HAP-1 (cell line): ENCODE measurements around the gene RAD9A.

Source experiments
- DNase-seq, 2 experiments: peaks; one replicate each; pipeline ENCODE4 v3.0.0-alpha.2; 2016 to 2020; ENCODE audit warnings: low spot score in 2 of 2
- H3K27me3 ChIP-seq: fragments of 250-450 bp; sonication (Bioruptor Pico); 2 replicates; pipeline ENCODE4 v1.5.1; 2020; ENCODE audit warnings: low read depth, mild to moderate bottlenecking, moderate library complexity
- H3K36me3 ChIP-seq: fragments of 250-450 bp; sonication (Bioruptor Pico); replicated peaks from 2 replicates; pipeline ENCODE4 v1.5.1; 2020; ENCODE audit warnings: mild to moderate bottlenecking
- H3K4me1 ChIP-seq: fragments of 250-450 bp; sonication (Bioruptor Pico); 2 replicates; pipeline ENCODE4 v1.5.1; 2020; ENCODE audit warnings: mild to moderate bottlenecking
- H3K4me3 ChIP-seq: fragments of 250-450 bp; sonication (Bioruptor Pico); 2 replicates; pipeline ENCODE4 v1.5.1; 2020; ENCODE audit warnings: mild to moderate bottlenecking, moderate library complexity
- H3K9me3 ChIP-seq: fragments of 250-450 bp; sonication (Bioruptor Pico); 2 replicates; pipeline ENCODE4 v1.5.1; 2020; ENCODE audit warnings: mild to moderate bottlenecking, moderate library complexity
- in situ Hi-C: fragments of 300-500 bp; cut with MboI; formaldehyde crosslinking; loops from 3 replicates; pipeline ENCODE4 v1.14.3; 2020; ENCODE audit warnings: low sequenced_read_pairs, inconsistent platforms, mixed read lengths

The RAD9A gene

DNA sequence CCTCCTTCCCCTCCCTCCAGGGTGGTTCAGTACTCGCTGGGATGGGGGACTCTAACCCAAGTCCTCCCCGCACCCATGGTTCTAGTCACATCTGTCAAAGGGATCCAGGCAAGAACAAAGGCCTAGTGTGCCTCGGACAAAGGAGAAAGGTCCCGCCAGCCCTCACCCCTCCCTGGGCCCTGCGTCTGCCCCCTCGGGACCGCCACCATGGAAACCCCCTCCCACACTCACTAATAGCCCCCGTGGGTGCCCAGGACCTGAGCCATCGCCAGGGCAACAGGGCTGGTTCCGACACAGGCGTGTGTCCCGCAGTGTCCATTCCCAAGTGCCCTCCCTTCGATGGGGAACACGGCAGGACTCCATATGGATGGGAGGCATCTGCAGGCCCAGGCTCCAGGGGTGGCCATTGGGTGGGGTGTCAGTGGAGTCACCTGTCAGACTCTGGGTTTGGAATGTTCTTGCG, 18.6 kb downstream of the RAD9A start:
- Histone ChIP-seq H3K4me3 (no peak overlapping the region), H3K27me3 (peaks cover 8% of the 10 kb centered on the region; the same call in 1 of the 2 replicates)

GRCh38 chr11:67410984-67411784, 19.4 kb downstream of the RAD9A start:
- H3K4me3 ChIP-seq = no peak overlapping the region
- H3K27me3 ChIP-seq = peaks cover 8% of the 10 kb centered on the region; the same call in 1 of the 2 replicates
- no peak for DNase-seq
- in situ Hi-C loops = no loop called here
- H3K9me3 ChIP-seq = no peaks in the 10 kb centered on the region
- H3K36me3 ChIP-seq = no peaks in the 10 kb centered on the region
- no peaks in the 10 kb centered on the region; the same call in 1 of the 2 replicates for H3K4me1 ChIP-seq

More for the DNA sequence above, 18.6 kb downstream of the RAD9A start:
- no peak for DNase-seq
- Histone ChIP-seq H3K4me1 (no peaks in the 10 kb centered on the region; the same call in 1 of the 2 replicates), H3K9me3 (no peaks in the 10 kb centered on the region), H3K36me3 (no peaks in the 10 kb centered on the region)
- in situ Hi-C loops = no loop called here

DNA sequence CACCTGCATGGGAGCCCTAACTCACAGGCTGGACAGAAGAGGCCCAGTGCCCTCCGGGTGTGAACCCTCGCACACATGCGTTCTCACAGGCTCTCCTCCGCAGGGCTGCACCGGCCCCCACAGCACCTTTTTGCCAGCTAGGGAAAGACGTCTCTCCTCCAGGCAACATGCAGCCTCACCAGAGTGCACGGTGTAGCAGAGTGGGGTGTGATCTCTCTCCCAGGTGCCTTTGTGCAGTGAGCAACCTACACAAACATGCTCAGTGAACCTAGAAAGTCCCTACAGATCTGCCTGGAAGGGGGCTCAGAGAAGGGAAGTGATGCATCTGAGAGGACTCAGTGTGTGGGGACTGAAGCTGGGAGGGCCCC, 20.0 kb downstream of the RAD9A start:
- Histone ChIP-seq H3K27me3 (peaks cover 8% of the 10 kb centered on the region; the same call in 1 of the 2 replicates), H3K36me3 (no peaks in the 10 kb centered on the region), H3K4me1 (no peaks in the 10 kb centered on the region; the same call in 1 of the 2 replicates), H3K4me3 (no peak overlapping the region), H3K9me3 (no peaks in the 10 kb centered on the region)
- in situ Hi-C loops = no loop called here
- DNase-seq = no peak

GRCh38 chr11:67412495-67413179, 20.9 kb downstream of the RAD9A start:
- DNase-seq = no peak
- Histone ChIP-seq H3K9me3 (no peaks in the 10 kb centered on the region), H3K36me3 (no peaks in the 10 kb centered on the region), H3K4me1 (no peaks in the 10 kb centered on the region; the same call in 1 of the 2 replicates), H3K4me3 (no peak overlapping the region), H3K27me3 (peaks cover 8% of the 10 kb centered on the region; the same call in 1 of the 2 replicates)
- in situ Hi-C loops = no loop called here

GRCh38 chr11:67413266-67413849, 21.6 kb downstream of the RAD9A start:
- Histone ChIP-seq H3K4me1 (no peaks in the 10 kb centered on the region; the same call in 1 of the 2 replicates), H3K36me3 (no peaks in the 10 kb centered on the region), H3K4me3 (no peak overlapping the region), H3K9me3 (no peaks in the 10 kb centered on the region), H3K27me3 (peaks cover 8% of the 10 kb centered on the region; the same call in 1 of the 2 replicates)
- no peak for DNase-seq
- in situ Hi-C loops = no loop called here

DNA sequence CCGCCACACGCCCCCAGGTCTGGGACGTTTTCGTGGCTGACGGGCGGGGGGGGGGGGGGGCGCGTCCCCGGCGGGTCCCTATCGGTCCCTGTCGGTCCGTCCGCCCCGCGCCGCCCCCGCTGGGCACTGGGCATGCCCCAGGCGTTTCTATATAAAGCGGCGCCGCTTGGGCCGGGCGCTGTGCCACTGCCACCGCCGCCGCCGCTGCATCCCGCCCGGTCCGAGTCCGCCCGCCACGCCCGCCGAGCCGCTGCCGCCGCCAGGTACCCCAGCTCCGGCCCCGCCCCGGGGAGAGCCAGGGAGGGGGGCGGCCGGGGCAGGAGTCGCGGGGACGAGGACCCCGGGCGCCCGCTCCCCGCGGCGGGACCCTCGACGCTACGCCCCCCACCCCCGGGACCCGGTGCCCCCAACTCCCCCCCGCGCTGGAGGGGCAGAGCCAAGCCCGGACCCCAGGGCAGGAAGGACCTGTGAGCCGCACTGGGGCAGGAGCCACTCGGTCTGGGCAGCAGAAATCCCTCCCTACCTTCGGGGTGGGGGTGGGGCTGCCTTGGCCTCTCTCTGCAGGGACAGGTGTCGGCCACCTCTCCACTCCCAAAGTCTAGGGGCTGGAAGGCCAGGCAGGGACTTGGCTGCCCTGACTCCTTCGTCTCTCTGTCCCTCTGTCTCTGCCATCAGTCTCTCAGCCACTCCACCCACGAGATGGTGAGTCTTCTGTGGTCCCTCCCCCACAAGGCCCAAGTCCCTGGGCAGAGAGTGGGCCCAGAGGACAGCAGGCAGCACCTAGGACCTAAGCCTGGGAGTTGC, 23.9 kb downstream of the RAD9A start, which contains the start of gene CARNS1:
CARNS1 (plus strand) TSS at position 178 of the 804 bp plus-strand sequence; CDS start at position 700, 522 bp downstream.
- in situ Hi-C loops = no loop called here
- H3K4me1 ChIP-seq = peaks cover 4% of the 10 kb centered on the region
- H3K4me3 ChIP-seq = no peak within 1 kb of the TSS

GRCh38 chr11:67416416-67417335, 24.9 kb downstream of the RAD9A start:
- Histone ChIP-seq H3K4me3 (no peak overlapping the region), H3K27me3 (no peaks in the 10 kb centered on the region), H3K36me3 (no peaks in the 10 kb centered on the region), H3K9me3 (no peaks in the 10 kb centered on the region), H3K4me1 (peaks cover 7% of the 10 kb centered on the region)
- in situ Hi-C loops = no loop called here
- DNase-seq = no peak

More for the DNA sequence above, 23.9 kb downstream of the RAD9A start, which contains the start of gene CARNS1:
- no peaks in the 10 kb centered on the region for H3K9me3 ChIP-seq
- no peak for DNase-seq
- no peaks in the 10 kb centered on the region for H3K27me3 ChIP-seq
- H3K36me3 ChIP-seq = no peaks in the 10 kb centered on the region

DNA sequence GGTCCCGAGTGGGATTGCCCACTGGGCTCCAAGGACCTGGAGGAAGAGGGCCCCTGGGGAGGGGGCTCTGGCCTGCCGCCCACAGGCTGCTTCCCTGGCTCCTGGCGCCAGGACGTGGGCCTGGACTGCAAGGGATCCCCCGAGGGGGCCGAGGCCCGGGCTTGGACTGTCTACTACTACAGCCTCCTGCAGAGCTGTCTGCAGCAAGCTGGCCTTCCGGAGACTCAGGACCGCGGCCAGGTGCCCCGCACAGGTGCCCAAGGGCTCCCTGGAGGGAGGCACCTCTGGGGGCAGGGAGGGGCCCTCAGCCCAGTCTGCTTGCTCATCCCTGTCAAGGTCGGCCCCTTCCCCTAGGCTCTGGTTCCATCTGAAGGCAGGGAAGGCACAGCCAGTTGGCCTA, 25.6 kb downstream of the RAD9A start:
- no peaks in the 10 kb centered on the region for H3K27me3 ChIP-seq
- no peaks in the 10 kb centered on the region for H3K36me3 ChIP-seq
- H3K4me3 ChIP-seq = no peak overlapping the region
- no peaks in the 10 kb centered on the region for H3K9me3 ChIP-seq
- H3K4me1 ChIP-seq = peaks cover 7% of the 10 kb centered on the region
- DNase-seq = no peak
- in situ Hi-C loops = no loop called here

- DNase-seq = no peak
- H3K4me1 ChIP-seq = peaks cover 7% of the 10 kb centered on the region
- H3K9me3 ChIP-seq = no peaks in the 10 kb centered on the region
- H3K4me3 ChIP-seq = no peak overlapping the region
- H3K27me3 ChIP-seq = no peaks in the 10 kb centered on the region
- no peaks in the 10 kb centered on the region for H3K36me3 ChIP-seq
- in situ Hi-C loops = no loop called here
These were observed 26.9 kb downstream of the RAD9A start for GRCh38 chr11:67418476-67419281.

DNA sequence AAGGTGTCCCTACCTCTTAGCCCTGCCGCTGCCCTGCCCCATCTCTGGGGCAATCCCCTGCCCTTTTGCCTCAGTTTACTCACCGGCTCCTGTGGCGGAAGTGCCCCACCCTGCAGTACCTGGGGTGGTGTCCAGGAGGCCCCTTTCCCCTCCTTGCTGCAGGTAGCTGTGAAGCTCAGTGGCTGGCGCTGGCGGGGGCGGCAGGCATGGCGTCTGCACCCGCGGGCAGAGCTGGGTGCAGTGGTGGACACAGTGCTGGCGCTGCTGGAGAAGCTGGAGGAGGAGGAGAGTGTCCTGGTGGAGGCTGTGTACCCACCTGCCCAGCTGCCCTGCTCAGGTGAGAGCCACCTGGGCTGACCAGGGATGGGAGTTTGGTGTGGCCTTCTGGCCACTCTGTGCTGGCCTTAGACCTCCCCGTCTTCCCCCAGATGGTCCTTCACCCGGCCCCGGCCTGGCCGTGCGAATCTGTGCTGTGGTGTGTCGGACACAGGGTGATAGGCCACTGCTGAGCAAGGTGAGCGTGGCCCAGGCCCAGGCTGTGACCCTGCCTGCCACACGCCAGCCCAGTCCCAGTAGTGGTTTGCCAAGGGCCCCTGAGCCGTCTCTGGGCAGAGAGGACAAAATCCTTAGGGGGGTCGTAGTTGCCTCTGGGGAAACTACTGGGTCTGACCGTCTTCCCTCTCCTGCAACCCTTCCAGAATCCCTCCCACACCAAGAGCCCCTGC, 27.7 kb downstream of the RAD9A start:
- Histone ChIP-seq H3K4me1 (peaks cover 7% of the 10 kb centered on the region), H3K36me3 (no peaks in the 10 kb centered on the region), H3K9me3 (no peaks in the 10 kb centered on the region), H3K4me3 (no peak overlapping the region), H3K27me3 (no peaks in the 10 kb centered on the region)
- DNase-seq = no peak
- in situ Hi-C loops = no loop called here

- Histone ChIP-seq H3K36me3 (no peaks in the 10 kb centered on the region), H3K27me3 (no peaks in the 10 kb centered on the region), H3K4me1 (peaks cover 7% of the 10 kb centered on the region), H3K9me3 (no peaks in the 10 kb centered on the region), H3K4me3 (peak overlapping the region; percentile 29)
- in situ Hi-C loops = no loop called here
- DNase-seq = no peak
These were observed 28.4 kb downstream of the RAD9A start for GRCh38 chr11:67420147-67420645.
